ENCODE measurements around the gene CA12. TPM values are rescaled to one million over a fixed set of nuclear protein-coding genes. Genes with fewer than 3 reads are reported as not detected.
A peak's percentile ranks its signal among the peaks of the same experiment; 100 is the strongest.

Gene CA12
- total and polyA plus RNA-seq, 2 donors (not counting 1 experiment from before 2014, with no cell fraction given) = not detected

DNA sequence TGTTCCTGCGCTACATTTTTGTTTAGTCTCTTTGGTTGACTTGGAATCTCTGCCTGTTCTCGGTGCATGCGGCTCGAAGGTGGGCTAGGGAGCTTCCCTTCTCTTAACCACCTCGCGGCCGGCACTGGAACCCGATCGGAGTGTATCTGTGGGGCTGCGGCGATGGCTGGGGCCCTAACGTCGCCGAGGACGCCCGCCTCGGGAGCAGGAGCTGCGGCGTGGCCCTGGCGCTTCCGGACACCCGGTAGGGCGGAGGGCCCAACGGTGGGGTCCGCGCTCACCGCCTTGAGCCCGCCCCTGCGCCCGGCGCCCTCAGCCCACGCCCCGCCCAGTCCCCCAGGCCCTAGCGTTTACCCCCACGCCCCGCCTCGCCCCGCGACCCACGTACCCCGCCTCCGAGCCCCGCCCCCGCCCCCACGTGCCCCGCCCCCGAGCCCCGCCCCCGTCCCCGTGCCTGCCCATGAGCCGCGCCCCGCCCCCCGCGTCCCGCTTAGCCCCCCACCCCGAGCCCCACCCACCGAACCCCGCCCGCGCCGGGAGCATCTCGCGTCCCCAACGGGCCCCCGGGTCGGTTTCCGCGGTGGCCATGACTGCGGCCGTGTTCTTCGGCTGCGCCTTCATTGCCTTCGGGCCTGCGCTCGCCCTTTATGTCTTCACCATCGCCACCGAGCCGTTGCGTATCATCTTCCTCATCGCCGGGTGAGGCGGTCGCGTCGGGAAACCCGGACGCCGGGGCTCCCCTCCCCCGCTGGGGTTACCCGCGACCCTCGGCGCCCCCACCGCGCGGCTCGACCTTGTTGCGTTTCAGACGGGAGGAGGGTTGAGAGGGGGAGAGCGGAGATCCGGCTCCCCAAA lies 104.4 kb downstream of the CA12 start, which contains the start of gene APH1B:
Gene APH1B (plus strand): TSS at position 568 of the 855 bp plus-strand sequence. CDS start 19 bp downstream, at position 587.
- TF ChIP-seq EZH2 (IDR thresholded peaks at IDR 0.05; ENCODE audit: borderline replicate concordance, insufficient read depth, low read depth, low read length, poor library complexity, severe bottlenecking) = no peak
- TF ChIP-seq, protein P1, sequence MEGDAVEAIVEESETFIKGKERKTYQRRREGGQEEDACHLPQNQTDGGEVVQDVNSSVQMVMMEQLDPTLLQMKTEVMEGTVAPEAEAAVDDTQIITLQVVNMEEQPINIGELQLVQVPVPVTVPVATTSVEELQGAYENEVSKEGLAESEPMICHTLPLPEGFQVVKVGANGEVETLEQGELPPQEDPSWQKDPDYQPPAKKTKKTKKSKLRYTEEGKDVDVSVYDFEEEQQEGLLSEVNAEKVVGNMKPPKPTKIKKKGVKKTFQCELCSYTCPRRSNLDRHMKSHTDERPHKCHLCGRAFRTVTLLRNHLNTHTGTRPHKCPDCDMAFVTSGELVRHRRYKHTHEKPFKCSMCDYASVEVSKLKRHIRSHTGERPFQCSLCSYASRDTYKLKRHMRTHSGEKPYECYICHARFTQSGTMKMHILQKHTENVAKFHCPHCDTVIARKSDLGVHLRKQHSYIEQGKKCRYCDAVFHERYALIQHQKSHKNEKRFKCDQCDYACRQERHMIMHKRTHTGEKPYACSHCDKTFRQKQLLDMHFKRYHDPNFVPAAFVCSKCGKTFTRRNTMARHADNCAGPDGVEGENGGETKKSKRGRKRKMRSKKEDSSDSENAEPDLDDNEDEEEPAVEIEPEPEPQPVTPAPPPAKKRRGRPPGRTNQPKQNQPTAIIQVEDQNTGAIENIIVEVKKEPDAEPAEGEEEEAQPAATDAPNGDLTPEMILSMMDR (IDR thresholded peaks at IDR 0.05) = no peak
- Histone ChIP-seq H3K4me2 (replicated peaks; ENCODE audit: low read depth, low read length, poor library complexity, severe bottlenecking) (peak within 1 kb of the TSS; percentile 98), H3K79me2 (ENCODE audit: control insufficient read depth, insufficient read depth, low read length) (no peaks in the 10 kb centered on the region), H3K4me3 (ENCODE audit: control extremely low read depth in 1 of 5, extremely low read depth in 1 of 5, insufficient read depth in 1 of 5, low read depth in 2 of 5, low read length in 4 of 5) (peak within 1 kb of the TSS; percentile 74 to 98 (median 94)), H3K9ac (ENCODE audit: low read length) (peak within 1 kb of the TSS; percentile 99), H4K20me1 (ENCODE audit: control insufficient read depth, insufficient read depth, low read length, poor library complexity, severe bottlenecking) (no peaks in the 10 kb centered on the region), H3K4me1 (ENCODE audit: control insufficient read depth in 2 of 2, insufficient read depth in 2 of 2, low read length in 2 of 2) (peaks cover 12 to 14% of the 10 kb centered on the region in 2 donors), H2AFZ (ENCODE audit: insufficient read depth, low read depth, low read length, poor library complexity, severe bottlenecking) (peak within 1 kb of the TSS; percentile 94), H3K9me3 (ENCODE audit: control extremely low read depth in 1 of 3, control insufficient read depth in 2 of 3, insufficient read depth in 1 of 3, low read length in 2 of 3) (no peaks in the 10 kb centered on the region), H3K36me3 (replicated peaks in 1 of 2; ENCODE audit: control extremely low read depth in 1 of 2, control insufficient read depth in 1 of 2, extremely low read depth in 1 of 2, insufficient read depth in 2 of 2, low read length in 1 of 2) (peaks cover 3 to 8% of the 10 kb centered on the region in 2 experiments), H3K27ac (ENCODE audit: low read length in 2 of 2) (peak within 1 kb of the TSS; percentile 67 to 79), H3K27me3 (replicated peaks in 1 of 4; ENCODE audit: control extremely low read depth in 1 of 4, control insufficient read depth in 3 of 4, insufficient read depth in 4 of 4, low read length in 3 of 4) (no peaks in the 10 kb centered on the region)
- peaks cover 19% of the 10 kb centered on the region for H3K4me1 Mint-ChIP-seq
- peak within 1 kb of the TSS; percentile 94 for H3K27ac Mint-ChIP-seq
- DNase-seq (peak; percentile 85), ATAC-seq (ENCODE audit: low read depth) (peak; percentile 97)
- intact Hi-C loops (cut with micrococcal nuclease) = loop anchor here (1.0 to 10.0 kb wide), 7 partner anchors 88 to 1210 kb away; partner anchors contain the start of genes C2CD4A, CIAO2A, PPIB and RAB8B
- no peaks in the 10 kb centered on the region for H3K27me3 Mint-ChIP-seq
- H3K4me3 Mint-ChIP-seq = peak within 1 kb of the TSS; percentile 92
- under 1% methylated on average over 63 of the region's 102 CpGs for WGBS (ENCODE audit: insufficient coverage)
- no peaks in the 10 kb centered on the region for H3K9me3 Mint-ChIP-seq (ENCODE audit: insufficient read depth)
- ChIA-PET POLR2A (interaction anchor here (0.6 to 1.0 kb wide), 12 partner anchors 15 to 1657 kb away, joined by 3 to 5 read pairs (median 3); partner anchors contain the start of gene RAB8B), CTCF (interaction anchor here (0.8 to 2.0 kb wide), 5 partner anchors 11 to 228 kb away, joined by 3 to 15 read pairs (median 4); no protein-coding TSS in a partner anchor)
